Stomach (tissue), 9 donors: ENCODE results near the gene USP40. TPM values are rescaled to one million over a fixed set of nuclear protein-coding genes. Genes with fewer than 3 reads are reported as not detected.

Experiments used
- DNase-seq, 2 donors: peaks; one replicate each; pipeline versions ENCODE4 v3.0.0 to v3.0.0-alpha.2; 2013 to 2019
- H3K27ac ChIP-seq, 5 donors: fragments of 200-600 bp in 4 of 5; sonication (generic) in 4 of 5; one replicate each; pipeline ENCODE4 v1.5.1; 2013 to 2019; ENCODE audit warnings: mild to moderate bottlenecking in 1 of 5, moderate library complexity in 1 of 5
- H3K27me3 ChIP-seq, 3 donors: fragments of 200-600 bp; sonication (generic); one replicate each; pipeline ENCODE4 v1.5.1; 2017 to 2019; ENCODE audit warnings: mixed run types in 1 of 3
- H3K36me3 ChIP-seq, 4 donors: fragments of 200-600 bp; sonication (generic); 1 replicate in 3 of 4; 2 replicates in 1 of 4; pipeline ENCODE4 v1.5.1; 2016 to 2019
- H3K4me1 ChIP-seq, 4 donors: fragments of 200-600 bp; sonication (generic); one replicate each; pipeline ENCODE4 v1.5.1; 2016 to 2019
- H3K4me3 ChIP-seq, 4 donors: fragments of 200-600 bp; sonication (generic) in 3 of 4; one replicate each; pipeline ENCODE4 v1.5.1; 2016 to 2019; ENCODE audit warnings: mild to moderate bottlenecking in 1 of 4
- H3K9me3 ChIP-seq, 4 donors: fragments of 200-600 bp; sonication (generic); one replicate each; pipeline ENCODE4 v1.5.1; 2016 to 2019
- CTCF ChIP-seq, 7 experiments: fragments of 450-650 bp in 4 of 7; fragments of 200-600 bp in 3 of 7; sonication (generic) in 3 of 7; IDR thresholded peaks; one replicate each; pipeline ENCODE4 v1.5.1; 2016 to 2019; ENCODE audit warnings: antibody characterized with exemption in 7 of 7, control low read depth in 2 of 7, mild to moderate bottlenecking in 1 of 7
- EP300 ChIP-seq: sonication (generic); formaldehyde crosslinking; IDR thresholded peaks from one replicate; pipeline ENCODE4 v1.6.1; 2017; ENCODE audit warnings: antibody characterized with exemption
- POLR2A ChIP-seq, 4 donors: fragments of 450-650 bp; IDR thresholded peaks; one replicate each; pipeline ENCODE4 v1.6.1; 2016; ENCODE audit warnings: antibody characterized with exemption in 4 of 4, control low read depth in 2 of 4, mild to moderate bottlenecking in 1 of 4, moderate library complexity in 1 of 4
- POLR2AphosphoS5 ChIP-seq, 3 donors: sonication (generic); formaldehyde crosslinking; IDR thresholded peaks; one replicate each; pipeline ENCODE4 v1.6.1; 2016; ENCODE audit warnings: antibody characterized with exemption in 3 of 3
- WGBS, 5 donors: extraction: QIAGEN DNeasy Blood & Tissue Kit in 3 of 5; methylation state at CpG; one replicate each; pipeline versions ENCODE4 v1.1.5 to v1.1.7; 2013 to 2018; 5-methylcytosine and 5-hydroxymethylcytosine counted together
- intact Hi-C: fragments of 100-400 bp; cut with DNase I; formaldehyde crosslinking; loops from one replicate; pipeline ENCODE4 v1.15.1; 2023; ENCODE audit warnings: low total_unique reads
- polyA plus RNA-seq, 3 donors: library from polyadenylated mRNA; stranded (reverse); fragments of 200-250 nt; gene quantifications; one replicate each; pipeline ENCODE4 v1.2.3, GENCODE V29; 2013
- total RNA-seq, 5 donors: library from RNA; depleted of rRNA; stranded (reverse); fragments of >200 nt; gene quantifications; one replicate each; pipeline versions ENCODE4 v1.1.0 to v1.2.3, GENCODE V29; 2014 to 2016
- donor health status: healthy with polysubstance abuse.
- donor health status: Bipolar disorder and iron deficiency.
- donor health status: healthy.

USP40 gene
- total and polyA plus RNA-seq, 8 donors: 14.5 to 186 (median 31.3) TPM

GRCh38 chr2:233563663-233564430, 2.7 kb downstream of the USP40 start:
- Histone ChIP-seq H3K4me3 (no peak overlapping the region), H3K27me3 (no peaks in the 10 kb centered on the region), H3K27ac (no peak overlapping the region), H3K36me3 (peaks cover 3 to 26% (median 18%) of the 10 kb centered on the region in 4 donors), H3K9me3 (no peaks in the 10 kb centered on the region), H3K4me1 (peaks cover 10 to 37% (median 19%) of the 10 kb centered on the region in 4 donors)
- 82 to 95% (median 90%) methylated on average over 8 of the region's 8 CpGs for WGBS, 5 donors
- DNase-seq: no peak
- TF ChIP-seq CTCF (IDR thresholded peaks at IDR 0.05) (no peak), POLR2AphosphoS5 (IDR thresholded peaks at IDR 0.05) (no peak), EP300 (no peak), POLR2A (IDR thresholded peaks at IDR 0.05) (no peak)
- intact Hi-C loops: no loop called here

GRCh38 chr2:233556881-233557736, 9.5 kb downstream of the USP40 start:
- no peak overlapping the region for H3K4me3 ChIP-seq
- no peaks in the 10 kb centered on the region for H3K27me3 ChIP-seq
- H3K4me1 ChIP-seq: peaks cover 0 to 25% (median 6%) of the 10 kb centered on the region in 4 donors
- intact Hi-C loops: no loop called here
- peak overlapping the region in 1 of 5 donors; percentile 17 for H3K27ac ChIP-seq
- 79 to 88% (median 83%) methylated on average over 7 of the region's 7 CpGs for WGBS, 5 donors
- peak in 1 of 2 donors; percentile 16 for DNase-seq
- no peaks in the 10 kb centered on the region for H3K9me3 ChIP-seq
- TF ChIP-seq CTCF (IDR thresholded peaks at IDR 0.05): no peak
- peaks cover 12 to 89% (median 78%) of the 10 kb centered on the region in 4 donors for H3K36me3 ChIP-seq

GRCh38 chr2:233553366-233553765, 13.2 kb downstream of the USP40 start:
- no peak for DNase-seq
- no peaks in the 10 kb centered on the region for H3K9me3 ChIP-seq
- H3K27ac ChIP-seq: no peak overlapping the region
- no peaks in the 10 kb centered on the region for H3K27me3 ChIP-seq
- H3K4me1 ChIP-seq: peaks cover 0 to 10% (median 4%) of the 10 kb centered on the region in 4 donors
- intact Hi-C loops: no loop called here
- TF ChIP-seq EP300: no peak
- TF ChIP-seq CTCF (IDR thresholded peaks at IDR 0.05): no peak
- TF ChIP-seq POLR2AphosphoS5 (IDR thresholded peaks at IDR 0.05): no peak
- TF ChIP-seq POLR2A (IDR thresholded peaks at IDR 0.05): no peak
- no peak overlapping the region for H3K4me3 ChIP-seq
- H3K36me3 ChIP-seq: peaks cover 13 to 97% (median 92%) of the 10 kb centered on the region in 4 donors

GRCh38 chr2:233551491-233551890, 15.1 kb downstream of the USP40 start:
- Histone ChIP-seq H3K27ac (no peak overlapping the region), H3K4me3 (no peak overlapping the region), H3K27me3 (no peaks in the 10 kb centered on the region), H3K9me3 (no peaks in the 10 kb centered on the region), H3K4me1 (no peaks in the 10 kb centered on the region), H3K36me3 (peaks cover 13 to 97% (median 94%) of the 10 kb centered on the region in 4 donors)
- no peak for DNase-seq
- intact Hi-C loops: no loop called here
- whole genome bisulfite sequencing, 5 donors: 68 to 75% (median 69%) methylated on average over 4 of the region's 4 CpGs
- TF ChIP-seq POLR2A (IDR thresholded peaks at IDR 0.05) (no peak), EP300 (no peak), CTCF (IDR thresholded peaks at IDR 0.05) (no peak), POLR2AphosphoS5 (IDR thresholded peaks at IDR 0.05) (no peak)
